A673 (cell line): Measurements from ENCODE around the gene IQCE. TPM values are rescaled to one million over a fixed set of nuclear protein-coding genes. Genes with fewer than 3 reads are reported as not detected.

ENCODE experiments used
- BruUV-seq: library from RNA; stranded (reverse); fragments of 400-500 nt; replicated peaks from 2 replicates; lab custom pipeline; 2021; lab: Mats Ljungman, UMichigan
- CTCF ChIA-PET: fragments of 300-600 bp; sonication (Branson Sonifier 250); formaldehyde crosslinking; loops from one replicate; lab custom pipeline; 2022; ENCODE audit warnings: antibody characterized with exemption; lab: Charles Lee
- POLR2A ChIA-PET: fragments of 300-600 bp; sonication (Branson Sonifier 250); formaldehyde crosslinking; loops from one replicate; lab custom pipeline; 2022; ENCODE audit warnings: antibody characterized with exemption; ENCODE audit not compliant: low non-redundant PET; lab: Charles Lee
- DNase-seq: peaks from one replicate; pipeline ENCODE4 v3.0.0-alpha.2; 2015; ENCODE audit warnings: low spot score
- H3K27ac ChIP-seq: fragments of 200-600 bp; sonication (generic); 2 replicates; pipeline ENCODE4 v1.5.1; 2016; ENCODE audit warnings: mixed run types, low read depth, mild to moderate bottlenecking, mixed read lengths, antibody characterized with exemption, low read length; ENCODE audit not compliant: poor library complexity, severe bottlenecking
- H3K27me3 ChIP-seq: fragments of 200-600 bp; sonication (generic); replicated peaks from 2 replicates; pipeline ENCODE4 v1.6.1; 2017; ENCODE audit warnings: mixed run types, low read depth, mild to moderate bottlenecking, mixed read lengths, antibody characterized with exemption, low read length; ENCODE audit not compliant: insufficient read depth, poor library complexity
- H3K36me3 ChIP-seq: fragments of 200-600 bp; sonication (generic); 2 replicates; pipeline ENCODE4 v1.6.1; 2016; ENCODE audit warnings: mixed run types, mild to moderate bottlenecking, mixed read lengths, antibody characterized with exemption, low read length; ENCODE audit not compliant: insufficient read depth, poor library complexity, severe bottlenecking
- H3K4me1 ChIP-seq: fragments of 200-600 bp; sonication (generic); 2 replicates; pipeline ENCODE4 v1.6.1; 2017; ENCODE audit warnings: mixed run types, mild to moderate bottlenecking, mixed read lengths, antibody characterized with exemption, low read length; ENCODE audit not compliant: insufficient read depth, poor library complexity, severe bottlenecking
- H3K4me3 ChIP-seq: fragments of 200-600 bp; sonication (generic); 2 replicates; pipeline ENCODE4 v1.5.1; 2016; ENCODE audit warnings: low read depth, mixed run types, mild to moderate bottlenecking, mixed read lengths, low read length; ENCODE audit not compliant: poor library complexity, severe bottlenecking
- H3K9me3 ChIP-seq: fragments of 200-600 bp; sonication (generic); 2 replicates; pipeline ENCODE4 v1.6.1; 2016; ENCODE audit warnings: mixed run types, low read depth, mild to moderate bottlenecking, mixed read lengths, antibody characterized with exemption, low read length; ENCODE audit not compliant: poor library complexity, severe bottlenecking
- CTCF ChIP-seq: fragments of 300-800, 200-600 bp; sonication (generic); conservative IDR thresholded peaks from 2 replicates; pipeline ENCODE4 v1.5.1; 2017; ENCODE audit warnings: low read depth, mild to moderate bottlenecking, antibody characterized with exemption, low read length, moderate library complexity, mixed read lengths
- EZH2 ChIP-seq: fragments of 200-600 bp; sonication (generic); IDR thresholded peaks from 2 replicates; pipeline ENCODE4 v1.6.1; 2017; ENCODE audit warnings: borderline replicate concordance, low read depth, mild to moderate bottlenecking, mixed read lengths, antibody characterized with exemption, low read length; ENCODE audit not compliant: poor library complexity, severe bottlenecking
- intact Hi-C: fragments of 100-400 bp; cut with micrococcal nuclease; formaldehyde crosslinking; loops from one replicate; pipeline ENCODE4 v1.10.0; 2022; ENCODE audit not compliant: unreplicated experiment
- total RNA-seq: library from RNA; stranded (reverse); gene quantifications from 2 replicates; pipeline ENCODE4 v1.2.3, GENCODE V29; 2021

IQCE gene
- total RNA-seq, 1 experiment from 2014 or later = 35.4 TPM

- intact Hi-C loops = no loop called here
- ChIA-PET CTCF (no interaction called here), POLR2A (no interaction called here)
- no peak for DNase-seq
- H3K27me3 ChIP-seq = no peaks in the 10 kb centered on the region
- H3K36me3 ChIP-seq = peaks cover 10% of the 10 kb centered on the region
- H3K4me3 ChIP-seq = no peak overlapping the region
- BruUV-seq = no TSS peak
- no peaks in the 10 kb centered on the region for H3K9me3 ChIP-seq
- TF ChIP-seq CTCF = no peak
- no peak for TF ChIP-seq EZH2
- no peak overlapping the region for H3K27ac ChIP-seq
- peaks cover 24% of the 10 kb centered on the region for H3K4me1 ChIP-seq
Measured at GRCh38 chr7:2640846-2641316, 82.1 kb downstream of the IQCE start.

- H3K27ac ChIP-seq = peak overlapping the region; percentile 37
- peaks cover 24% of the 10 kb centered on the region for H3K4me1 ChIP-seq
- H3K36me3 ChIP-seq = peaks cover 11% of the 10 kb centered on the region
- ChIA-PET CTCF (no interaction called here), POLR2A (interaction anchor here (0.5 kb wide), 1 partner anchor 342 kb away, joined by 15 read pairs; no protein-coding TSS in a partner anchor)
- no TSS peak for BruUV-seq
- no peaks in the 10 kb centered on the region for H3K9me3 ChIP-seq
- peak; percentile 52 for DNase-seq
- H3K27me3 ChIP-seq = no peaks in the 10 kb centered on the region
- TF ChIP-seq EZH2 = no peak
- TF ChIP-seq CTCF = no peak
- H3K4me3 ChIP-seq = no peak overlapping the region
- intact Hi-C loops = no loop called here
Measured at GRCh38 chr7:2641406-2642393, 82.9 kb downstream of the IQCE start.

- H3K36me3 ChIP-seq = peaks cover 26% of the 10 kb centered on the region
- intact Hi-C loops = no loop called here
- TF ChIP-seq EZH2 (no peak), CTCF (peak; percentile 36; the same call in 1 of the 2 replicates)
- H3K9me3 ChIP-seq = no peaks in the 10 kb centered on the region
- POLR2A ChIA-PET = no interaction called here
- CTCF ChIA-PET = interaction anchor here (0.6 kb wide), 1 partner anchor 13 kb away, joined by 3 read pairs; no protein-coding TSS in a partner anchor
- H3K4me3 ChIP-seq = no peak overlapping the region
- peaks cover 24% of the 10 kb centered on the region for H3K4me1 ChIP-seq
- H3K27ac ChIP-seq = peak overlapping the region; percentile 45
- BruUV-seq = no TSS peak
- no peak for DNase-seq
- no peaks in the 10 kb centered on the region for H3K27me3 ChIP-seq
Measured at GRCh38 chr7:2643386-2644219, 84.8 kb downstream of the IQCE start.
